ENCODE results near the gene RPL22.

DNA sequence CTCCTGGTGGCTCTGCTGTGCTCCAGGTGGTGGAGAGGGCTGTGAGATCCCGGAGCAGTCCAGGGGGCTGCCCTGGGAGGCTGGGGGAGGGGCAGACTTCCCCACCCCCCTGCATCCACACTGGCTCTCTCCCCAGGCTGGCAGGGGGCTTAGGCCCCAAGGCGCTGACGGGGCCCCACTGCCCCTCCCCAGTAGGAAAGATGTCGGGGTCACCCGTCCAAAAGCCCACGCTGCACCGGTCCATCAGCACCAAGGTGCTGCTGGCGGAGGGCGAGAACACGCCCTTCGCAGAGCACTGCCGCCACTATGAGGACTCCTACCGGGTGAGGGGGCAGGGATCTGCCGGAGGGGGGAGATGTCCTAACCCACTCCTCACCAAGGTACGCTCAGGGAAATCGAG lies 12.3 kb upstream of the RPL22 start:
- no peak for TF ChIP-seq CTCF (conservative IDR thresholded peaks at IDR 0.05; ENCODE audit: low read depth, low read length)
- no peak for TF ChIP-seq FOS (IDR thresholded peaks at IDR 0.05; ENCODE audit: low read depth, low read length)
- no peak for TF ChIP-seq USF2 (IDR thresholded peaks at IDR 0.05; ENCODE audit: low read depth, low read length)
- TF ChIP-seq SMC3 (IDR thresholded peaks at IDR 0.05; ENCODE audit: low read depth, low read length) = no peak
- no peak for TF ChIP-seq MAZ (IDR thresholded peaks at IDR 0.05; ENCODE audit: borderline replicate concordance, low read depth, low read length)

Data from IMR-90 (cell line).